ENCODE measurements around the gene NUDT3.
"Not testable (repeated sequence)": the region's sequence is repeated elsewhere in the genome, so short reads cannot be mapped to it uniquely, and the experiment has no call there.

The NUDT3 gene

DNA sequence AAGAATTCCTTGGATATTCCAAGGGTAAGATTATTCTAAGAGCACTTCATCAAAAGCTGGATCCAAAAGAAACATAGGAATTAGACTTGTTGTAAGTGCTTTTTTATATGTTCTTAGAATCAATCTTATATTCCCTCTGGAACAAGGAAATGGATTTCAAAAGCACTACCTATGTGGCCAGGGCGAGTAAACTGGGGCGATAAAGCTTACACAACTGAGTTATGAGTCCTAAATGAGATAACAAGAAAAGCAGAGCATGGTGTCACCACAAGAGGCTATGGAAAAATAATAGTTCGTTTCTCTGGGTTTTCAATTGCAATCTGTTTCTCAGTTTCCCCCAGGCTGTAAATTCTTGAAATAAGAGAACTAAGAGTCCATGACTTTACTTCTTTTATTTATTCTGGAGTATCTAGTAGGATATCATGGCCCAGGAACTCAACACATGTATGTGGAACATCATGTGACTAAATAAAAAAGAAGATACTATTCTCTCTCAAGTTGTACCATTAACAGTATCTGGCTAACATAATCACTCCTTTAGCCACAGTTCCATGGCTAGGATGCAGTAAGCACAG is 51.5 kb downstream of the NUDT3 start:
- no peak for DNase-seq

- no peak for DNase-seq
These were observed 52.1 kb downstream of the NUDT3 start for GRCh38 chr6:34340394-34340793.

DNA sequence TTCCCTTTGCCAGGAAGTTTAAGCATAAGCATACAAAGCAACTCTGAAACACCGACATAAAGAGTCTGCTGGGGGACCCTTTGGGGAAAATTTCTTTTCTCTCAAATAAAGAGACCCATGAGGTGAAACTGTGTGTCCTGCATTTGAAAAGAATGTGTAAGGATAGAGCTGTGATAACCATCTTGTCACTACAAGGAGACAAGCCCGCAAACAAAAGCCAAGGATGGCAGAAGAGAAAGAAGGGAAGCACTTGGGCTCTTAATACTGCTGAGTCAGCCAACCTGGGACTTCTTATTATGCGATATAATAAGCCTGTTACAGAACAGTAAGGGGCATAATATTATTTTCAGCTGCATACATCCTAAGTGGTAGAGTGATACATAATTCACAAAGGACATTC is 52.5 kb downstream of the NUDT3 start:
- no peak for DNase-seq

GRCh38 chr6:34339432-34339831 is 53.0 kb downstream of the NUDT3 start:
- DNase-seq: no peak

GRCh38 chr6:34338811-34339210 is 53.7 kb downstream of the NUDT3 start:
- DNase-seq: no peak

GRCh38 chr6:34338377-34338776 is 54.1 kb downstream of the NUDT3 start:
- no peak for DNase-seq

DNA sequence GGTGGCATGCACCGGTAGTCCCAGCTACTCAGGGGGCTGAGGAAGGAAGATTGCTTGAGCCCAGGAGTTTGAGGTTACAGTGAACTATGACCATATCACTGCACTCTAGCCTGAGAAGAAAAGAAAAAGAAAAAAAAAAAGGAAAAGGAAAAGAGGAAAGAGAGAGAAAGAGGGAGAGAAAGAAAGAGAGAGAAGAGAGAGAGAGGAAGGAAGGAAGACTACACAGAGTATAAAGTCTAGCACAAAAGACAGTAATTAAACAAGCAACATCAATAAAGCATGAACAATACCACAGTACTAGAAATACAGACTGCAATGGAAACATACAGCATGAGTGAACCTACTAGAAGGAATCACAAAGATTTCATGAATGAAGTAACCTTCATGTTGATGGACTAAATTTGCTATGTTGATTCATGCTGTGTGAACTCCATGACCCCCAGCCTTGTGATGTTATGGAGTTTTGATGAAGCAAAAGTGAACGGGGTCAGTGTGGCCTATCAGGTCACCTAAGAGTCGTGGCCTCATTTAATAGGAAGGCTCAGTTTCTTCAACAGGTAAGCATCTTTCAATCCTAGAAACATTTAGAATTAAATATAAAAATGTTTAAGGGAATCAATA is 57.6 kb downstream of the NUDT3 start:
- DNase-seq: no peak

DNA sequence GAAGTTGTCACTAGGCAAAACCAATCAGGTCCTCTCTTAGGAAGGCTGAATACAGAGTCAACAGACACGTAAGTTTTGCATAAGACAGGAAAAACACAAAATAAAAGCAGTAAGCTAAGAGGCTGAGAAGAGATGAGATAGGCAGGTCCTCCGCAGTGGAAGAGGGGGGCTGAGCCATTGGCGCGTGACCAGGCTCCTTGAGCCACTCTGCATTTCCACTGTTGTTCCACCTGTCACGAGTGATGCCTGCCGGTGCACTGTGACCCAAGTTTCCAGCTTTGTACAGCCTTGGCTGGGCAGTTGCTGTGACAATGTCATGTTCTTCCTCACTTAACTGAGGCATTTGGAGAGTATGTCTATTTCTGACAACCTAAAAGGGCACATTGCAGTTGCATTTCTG is 58.6 kb downstream of the NUDT3 start:
- DNase-seq: no peak

- no peak for DNase-seq
These were observed 59.9 kb downstream of the NUDT3 start for GRCh38 chr6:34332251-34333198.

DNA sequence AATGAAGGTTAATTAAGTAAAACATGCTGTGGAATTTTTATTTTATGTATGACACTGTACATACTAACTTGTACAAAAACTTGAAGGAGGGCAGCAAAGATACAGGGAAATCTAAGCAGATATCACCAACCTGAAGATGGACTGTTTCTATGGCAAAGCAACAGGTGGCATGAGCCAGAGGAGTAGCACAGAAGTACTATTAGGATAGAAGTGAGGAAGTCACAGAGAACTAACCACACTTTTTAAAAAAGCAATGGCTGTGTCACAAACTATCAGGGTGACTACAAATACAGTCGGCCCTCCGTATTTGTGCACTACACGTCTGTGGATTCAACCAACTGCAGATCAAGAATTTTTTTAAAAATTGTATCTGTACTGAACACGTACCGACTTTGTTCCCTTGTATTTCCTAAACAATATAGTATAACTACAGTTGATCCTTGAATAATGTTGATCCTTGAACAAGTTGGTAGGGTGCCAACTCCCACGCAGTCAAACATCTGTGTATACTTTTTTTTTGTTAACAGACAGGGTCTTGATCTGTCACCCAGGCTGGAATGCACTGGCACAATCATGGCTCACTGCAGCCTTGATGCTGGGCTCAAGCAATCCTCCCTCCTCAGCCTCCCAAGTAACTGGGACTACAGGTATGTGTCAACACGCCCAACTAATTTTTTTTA is 61.0 kb downstream of the NUDT3 start:
- no peak for DNase-seq

GRCh38 chr6:34329814-34330213 is 62.7 kb downstream of the NUDT3 start:
- not testable (repeated sequence) for DNase-seq

- DNase-seq: no peak
These were observed 63.5 kb downstream of the NUDT3 start for GRCh38 chr6:34328969-34329368.

GRCh38 chr6:34327313-34328205 is 64.9 kb downstream of the NUDT3 start:
- DNase-seq: not testable (repeated sequence)

- DNase-seq: no peak
These were observed 66.8 kb downstream of the NUDT3 start for GRCh38 chr6:34325633-34326032.

GRCh38 chr6:34324738-34325444 is 67.6 kb downstream of the NUDT3 start:
- DNase-seq: peak; percentile 80

DNA sequence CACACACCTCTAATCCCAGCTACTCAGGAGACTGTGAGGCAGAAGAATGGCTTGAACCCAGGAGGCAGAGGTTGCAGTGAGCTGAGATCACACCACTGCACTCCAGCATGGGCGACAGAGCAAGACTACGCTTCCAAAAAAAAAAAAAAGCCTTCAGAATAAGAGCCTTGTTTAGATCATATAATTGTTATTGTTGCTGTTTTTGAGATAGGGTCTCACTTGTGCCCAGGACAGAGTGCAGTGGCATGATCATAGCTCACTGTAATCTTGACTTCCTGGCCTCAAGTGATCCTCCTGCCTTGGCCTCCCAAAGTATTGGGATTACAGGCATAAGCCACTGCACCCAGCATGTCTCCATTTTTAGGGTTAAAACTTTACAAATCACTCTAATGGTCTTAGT is 68.2 kb downstream of the NUDT3 start:
- not testable (repeated sequence) for DNase-seq

DNA sequence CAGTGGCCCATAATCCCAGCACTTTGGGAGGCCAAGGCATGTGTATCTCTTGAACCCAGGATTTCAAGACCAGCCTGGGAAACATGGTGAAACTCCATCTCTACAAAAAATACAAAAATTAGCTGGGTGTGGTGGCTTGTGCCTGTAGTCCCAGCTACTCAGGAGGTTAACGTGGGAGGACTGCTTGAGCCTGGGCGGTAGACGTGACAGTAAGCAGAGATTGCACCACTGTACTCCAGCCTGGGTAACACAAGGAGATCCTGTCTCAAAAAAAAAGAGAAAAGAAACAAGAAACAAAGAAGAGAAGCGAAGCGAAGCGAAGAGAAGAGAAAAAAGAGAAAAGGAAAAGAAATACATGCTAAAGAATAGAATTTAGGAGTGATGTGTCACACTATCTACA is 69.2 kb downstream of the NUDT3 start:
- DNase-seq: no peak

GRCh38 chr6:34322732-34323131 is 69.7 kb downstream of the NUDT3 start:
- no peak for DNase-seq

- DNase-seq: no peak
These were observed 70.6 kb downstream of the NUDT3 start for GRCh38 chr6:34321821-34322220.

DNA sequence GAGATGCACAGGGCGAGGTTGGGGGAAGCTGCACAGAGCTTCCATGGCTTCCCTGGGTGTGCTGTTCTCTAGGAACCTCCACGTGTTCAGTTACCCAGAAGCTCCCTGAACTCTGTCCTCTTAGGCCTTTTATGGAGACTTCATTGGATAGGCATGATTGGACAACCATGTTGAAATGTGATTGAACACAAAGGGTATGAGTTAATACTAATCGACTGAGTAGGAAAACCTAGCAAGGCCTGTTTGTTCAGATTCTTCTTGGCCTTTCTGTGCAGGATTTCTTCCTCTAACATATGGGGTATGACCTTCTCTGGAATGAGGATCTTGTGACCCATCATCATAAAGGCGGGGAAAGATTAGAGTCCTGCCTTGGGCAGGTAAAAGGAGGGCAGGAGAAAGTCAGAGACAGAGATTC is 73.0 kb downstream of the NUDT3 start:
- DNase-seq: no peak
